IPS-15b (cell line): Measurements from ENCODE around the gene OGFOD1.
"Not testable (repeated sequence)": the region's sequence is repeated elsewhere in the genome, so short reads cannot be mapped to it uniquely, and the experiment has no call there.

ENCODE experiments used
- H3K27me3 ChIP-seq: one replicate; pipeline ENCODE4 v1.6.1; 2013; ENCODE audit warnings: low read length; ENCODE audit not compliant: control insufficient read depth, insufficient read depth
- H3K36me3 ChIP-seq: one replicate; pipeline ENCODE4 v1.6.1; 2013; ENCODE audit warnings: low read length; ENCODE audit not compliant: control insufficient read depth, insufficient read depth
- H3K4me1 ChIP-seq: one replicate; pipeline ENCODE4 v1.6.1; 2013; ENCODE audit warnings: mild to moderate bottlenecking, low read length; ENCODE audit not compliant: control insufficient read depth, insufficient read depth
- H3K4me3 ChIP-seq: one replicate; pipeline ENCODE4 v1.5.1; 2013; ENCODE audit warnings: low read depth, low read length
- H3K9ac ChIP-seq: one replicate; pipeline ENCODE4 v1.6.1; 2013; ENCODE audit warnings: low read depth, mild to moderate bottlenecking, low read length
- H3K9me3 ChIP-seq: one replicate; pipeline ENCODE4 v1.6.1; 2013; ENCODE audit warnings: mild to moderate bottlenecking, low read length; ENCODE audit not compliant: control insufficient read depth, insufficient read depth

Gene OGFOD1

DNA sequence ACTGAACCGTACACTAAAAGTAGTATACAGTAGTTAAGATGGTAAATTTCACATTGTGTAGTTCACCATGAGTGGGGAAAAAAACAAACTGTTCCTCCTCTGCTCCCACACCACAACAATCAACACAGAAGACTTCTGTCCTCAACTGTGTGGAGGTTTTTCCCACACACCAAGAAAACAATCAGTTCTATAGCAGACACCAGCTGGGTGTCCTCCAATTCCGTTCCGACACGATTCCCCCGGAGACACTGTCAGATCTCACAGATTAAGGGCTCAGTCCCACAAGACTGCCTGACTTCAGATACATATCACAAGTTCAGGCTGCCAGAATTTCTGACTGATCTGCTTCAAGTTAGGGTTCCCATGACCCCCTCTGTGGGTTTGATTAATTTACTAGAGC lies 36.7 kb downstream of the OGFOD1 start:
- no peaks in the 10 kb centered on the region for H3K36me3 ChIP-seq
- no peak overlapping the region for H3K9ac ChIP-seq
- no peaks in the 10 kb centered on the region for H3K27me3 ChIP-seq
- H3K4me3 ChIP-seq: no peak overlapping the region
- H3K4me1 ChIP-seq: no peaks in the 10 kb centered on the region
- no peaks in the 10 kb centered on the region for H3K9me3 ChIP-seq

DNA sequence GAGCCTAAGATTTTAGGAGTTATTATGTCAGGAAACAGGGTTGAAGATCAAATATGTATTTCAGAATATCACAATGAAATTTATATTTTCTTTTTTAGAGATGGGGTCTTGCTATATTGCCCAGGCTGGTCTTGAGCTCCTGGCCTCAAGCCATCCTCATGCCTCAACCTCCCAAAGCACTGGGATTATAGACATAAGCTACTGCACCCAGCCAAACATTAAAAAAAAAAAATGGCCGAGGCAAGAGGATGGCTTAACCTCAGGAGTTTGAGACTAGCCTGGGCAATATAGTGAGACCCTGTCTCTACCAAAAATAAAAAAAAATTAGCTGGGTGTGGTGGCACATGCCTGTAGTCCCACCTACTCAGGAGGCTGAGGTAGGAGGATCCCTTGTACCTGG lies 37.5 kb downstream of the OGFOD1 start:
- not testable (repeated sequence) for H3K9me3 ChIP-seq, H3K27me3 ChIP-seq, H3K4me3 ChIP-seq, H3K36me3 ChIP-seq, H3K4me1 ChIP-seq, H3K9ac ChIP-seq

DNA sequence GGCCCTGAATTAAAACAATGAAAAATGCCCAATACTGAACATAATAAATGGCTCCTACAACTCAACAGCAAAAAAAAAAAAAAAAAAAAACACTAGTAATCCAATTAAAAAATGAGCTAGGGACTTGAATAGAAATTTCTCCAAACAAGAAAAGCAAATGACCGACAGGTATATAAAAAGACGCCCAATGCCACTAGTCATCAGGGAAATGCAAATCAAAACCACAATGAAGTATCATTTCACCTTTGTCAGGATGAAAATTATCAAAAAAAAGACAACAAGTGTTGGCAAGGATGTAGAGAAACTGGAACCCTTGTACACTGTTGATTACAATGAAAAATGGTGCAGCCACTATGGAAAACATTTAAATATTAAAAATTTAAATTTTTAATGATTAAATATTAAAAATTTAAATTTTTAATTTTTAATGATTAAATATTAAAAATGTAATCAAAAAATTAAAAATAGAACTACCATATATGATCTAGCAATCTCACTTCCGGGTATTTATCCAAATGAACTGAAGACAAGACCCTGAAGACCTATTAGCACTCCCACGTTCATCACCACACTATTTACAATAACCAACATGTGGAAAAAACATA lies 40.4 kb downstream of the OGFOD1 start:
- no peaks in the 10 kb centered on the region for H3K9me3 ChIP-seq
- H3K27me3 ChIP-seq: no peaks in the 10 kb centered on the region
- no peaks in the 10 kb centered on the region for H3K36me3 ChIP-seq
- H3K4me1 ChIP-seq: no peaks in the 10 kb centered on the region
- no peak overlapping the region for H3K9ac ChIP-seq
- H3K4me3 ChIP-seq: no peak overlapping the region

DNA sequence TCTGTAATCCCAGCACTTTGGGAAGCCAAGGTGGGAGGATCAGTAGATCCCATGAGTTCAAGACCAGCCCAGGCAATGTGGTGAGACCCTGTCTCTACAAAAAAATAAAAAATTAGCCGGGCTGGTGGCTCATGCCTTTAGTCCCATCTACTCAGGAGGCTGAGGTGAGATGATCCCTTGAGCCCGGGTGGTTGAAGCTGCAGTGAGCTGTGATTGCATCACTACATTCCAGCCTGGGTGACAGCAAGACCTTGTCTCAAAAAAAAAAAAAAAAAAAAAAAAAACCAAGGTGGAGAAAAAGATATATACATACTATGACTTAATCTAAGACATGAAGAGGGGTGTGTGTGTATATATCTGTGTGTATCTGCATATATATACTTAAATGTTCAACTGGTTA lies 41.8 kb downstream of the OGFOD1 start:
- Histone ChIP-seq H3K9me3 (no peaks in the 10 kb centered on the region), H3K27me3 (no peaks in the 10 kb centered on the region), H3K4me1 (no peaks in the 10 kb centered on the region), H3K36me3 (no peaks in the 10 kb centered on the region), H3K4me3 (no peak overlapping the region), H3K9ac (no peak overlapping the region)

DNA sequence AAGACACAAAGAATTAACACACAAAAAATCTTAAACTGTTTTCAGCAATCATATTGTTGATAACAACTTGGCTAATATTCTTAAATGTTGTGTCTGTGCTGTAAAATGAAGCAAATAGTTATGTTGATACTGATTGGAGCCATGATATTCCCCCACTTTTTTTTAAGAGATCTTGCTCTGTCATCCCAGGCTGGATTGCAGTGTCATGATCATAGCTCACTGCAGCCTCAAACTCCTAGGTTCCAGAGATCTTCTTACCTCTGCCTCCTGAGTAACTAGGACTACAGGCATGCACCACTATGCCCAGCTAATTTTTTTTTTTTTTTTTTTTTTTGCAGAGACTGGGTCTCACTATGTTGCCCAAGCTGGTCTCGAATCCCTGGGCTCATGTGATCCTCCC lies 42.5 kb downstream of the OGFOD1 start:
- H3K36me3 ChIP-seq: no peaks in the 10 kb centered on the region
- H3K9me3 ChIP-seq: no peaks in the 10 kb centered on the region
- H3K4me3 ChIP-seq: no peak overlapping the region
- no peaks in the 10 kb centered on the region for H3K27me3 ChIP-seq
- no peaks in the 10 kb centered on the region for H3K4me1 ChIP-seq
- no peak overlapping the region for H3K9ac ChIP-seq

DNA sequence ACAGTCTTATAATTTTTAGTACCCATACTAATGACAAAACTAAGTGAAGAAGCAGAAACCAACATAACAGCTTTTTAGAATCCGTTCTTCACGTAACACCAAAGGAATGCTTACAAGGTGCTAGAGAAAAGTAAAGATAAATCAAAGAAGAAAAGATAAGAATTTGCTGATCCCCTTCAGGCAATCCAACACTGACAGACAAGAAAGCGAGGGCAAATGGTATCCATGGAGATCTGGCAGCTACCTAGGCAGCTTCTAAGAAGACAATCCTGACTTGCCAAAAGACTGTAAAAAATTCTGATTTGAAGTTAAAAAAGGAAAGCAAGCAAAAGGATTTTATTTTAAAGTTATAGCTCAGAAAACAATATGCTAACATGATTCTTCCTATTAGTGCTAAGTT lies 53.8 kb downstream of the OGFOD1 start:
- H3K4me3 ChIP-seq: no peak overlapping the region

DNA sequence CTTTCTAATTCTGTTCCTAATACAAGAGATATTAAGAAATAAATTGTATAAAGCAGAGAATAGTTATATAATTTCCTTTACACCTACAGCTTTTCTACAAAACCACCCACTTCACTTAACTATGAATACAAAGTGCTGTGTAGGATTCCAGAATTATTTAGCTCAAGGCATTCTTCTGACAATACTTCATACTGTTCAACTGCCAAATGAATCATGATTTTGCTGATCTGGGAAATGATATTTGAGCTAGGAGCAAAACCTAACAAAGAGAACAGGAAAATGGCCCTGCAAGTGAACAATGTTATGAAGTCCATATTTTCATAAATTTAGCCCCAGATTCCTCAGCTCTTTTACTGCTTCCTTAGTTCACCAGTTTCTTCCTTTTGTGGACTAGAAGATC lies 55.6 kb downstream of the OGFOD1 start:
- Histone ChIP-seq H3K4me3 (no peak overlapping the region), H3K4me1 (no peaks in the 10 kb centered on the region), H3K9ac (no peak overlapping the region), H3K36me3 (no peaks in the 10 kb centered on the region), H3K27me3 (no peaks in the 10 kb centered on the region), H3K9me3 (no peaks in the 10 kb centered on the region)

More for the DNA sequence above, 53.8 kb downstream of the OGFOD1 start:
- Histone ChIP-seq H3K27me3 (no peaks in the 10 kb centered on the region), H3K36me3 (no peaks in the 10 kb centered on the region), H3K9me3 (no peaks in the 10 kb centered on the region), H3K9ac (no peak overlapping the region), H3K4me1 (no peaks in the 10 kb centered on the region)

DNA sequence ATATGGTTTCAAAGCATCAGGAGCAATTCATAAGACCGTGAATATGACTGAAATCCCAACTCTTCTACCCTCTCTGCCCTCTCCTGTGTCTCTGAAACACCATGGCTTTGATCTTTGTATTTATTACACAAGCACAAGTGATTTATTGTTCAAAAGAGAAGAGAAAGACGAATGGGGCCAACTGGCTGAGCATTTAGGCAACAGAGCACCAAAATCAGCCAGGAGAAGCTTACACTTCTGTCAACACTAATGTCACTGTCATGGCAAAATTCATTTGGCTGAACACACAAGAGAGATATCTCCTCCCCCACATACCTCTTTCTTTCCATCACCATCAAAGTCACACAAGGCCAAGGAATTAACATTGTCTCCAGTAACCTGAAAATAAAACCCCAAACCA lies 59.2 kb downstream of the OGFOD1 start:
- Histone ChIP-seq H3K9ac (no peak overlapping the region), H3K36me3 (no peaks in the 10 kb centered on the region), H3K4me1 (no peaks in the 10 kb centered on the region), H3K4me3 (no peak overlapping the region), H3K9me3 (no peaks in the 10 kb centered on the region), H3K27me3 (no peaks in the 10 kb centered on the region)

DNA sequence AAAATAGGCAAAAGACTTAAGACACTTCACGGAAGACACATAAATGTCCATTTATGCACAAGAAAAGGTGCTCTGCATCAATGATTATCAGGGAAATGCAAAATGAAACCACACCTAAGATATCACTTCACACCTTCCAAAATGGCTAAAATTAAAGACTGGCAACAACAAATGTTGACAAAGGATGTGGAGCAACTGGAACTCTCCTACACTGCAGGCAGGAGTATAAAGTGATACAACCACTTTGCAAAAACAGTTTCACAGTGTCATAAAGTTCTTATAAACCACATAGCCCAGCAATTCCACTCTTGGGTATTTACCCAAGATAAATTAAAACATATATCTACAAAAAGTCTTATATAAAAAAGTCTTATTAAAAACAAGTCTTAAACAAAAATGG lies 60.7 kb downstream of the OGFOD1 start:
- Histone ChIP-seq H3K27me3 (no peaks in the 10 kb centered on the region), H3K9me3 (no peaks in the 10 kb centered on the region), H3K36me3 (no peaks in the 10 kb centered on the region), H3K4me3 (no peak overlapping the region), H3K4me1 (no peaks in the 10 kb centered on the region), H3K9ac (no peak overlapping the region)

DNA sequence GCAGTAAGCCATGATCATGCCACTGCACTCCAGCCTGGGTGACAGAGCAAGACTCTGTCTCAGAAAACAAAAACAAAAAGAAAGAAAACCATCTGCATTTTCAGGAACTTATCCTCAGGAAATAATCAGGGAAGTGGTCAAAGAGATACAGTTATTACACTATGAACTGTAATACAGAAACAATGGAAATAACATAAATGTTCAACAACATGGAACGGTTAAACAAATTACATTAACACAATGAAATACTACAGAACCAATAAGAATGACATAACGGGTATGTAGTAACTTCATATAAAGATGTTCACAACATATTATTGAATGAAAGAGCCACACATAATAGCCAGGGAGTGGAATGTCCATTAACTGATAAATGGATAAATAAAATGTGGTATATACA lies 61.7 kb downstream of the OGFOD1 start:
- Histone ChIP-seq H3K4me1 (no peaks in the 10 kb centered on the region), H3K4me3 (no peak overlapping the region), H3K27me3 (no peaks in the 10 kb centered on the region), H3K9ac (no peak overlapping the region), H3K36me3 (no peaks in the 10 kb centered on the region), H3K9me3 (no peaks in the 10 kb centered on the region)

DNA sequence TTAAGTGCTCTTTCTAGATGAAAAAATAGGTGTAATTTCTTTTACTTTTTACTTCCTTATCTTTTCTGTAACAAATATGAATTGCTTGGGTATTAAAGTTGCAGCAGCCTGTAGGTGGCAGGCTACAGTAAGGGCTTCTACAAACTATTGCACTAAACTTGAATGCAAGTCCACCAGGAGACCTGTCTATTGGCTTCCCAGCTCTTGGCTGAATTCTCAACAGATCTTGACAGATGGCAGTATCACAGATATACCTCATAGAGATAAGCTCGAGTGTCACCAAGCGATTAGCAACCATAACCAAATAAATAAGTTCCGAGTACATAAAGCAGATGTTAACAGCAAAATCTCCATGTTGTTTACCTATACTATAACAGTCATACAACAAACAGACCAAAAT lies 62.6 kb downstream of the OGFOD1 start:
- Histone ChIP-seq H3K36me3 (no peaks in the 10 kb centered on the region), H3K4me1 (no peaks in the 10 kb centered on the region), H3K27me3 (no peaks in the 10 kb centered on the region), H3K9me3 (no peaks in the 10 kb centered on the region), H3K9ac (no peak overlapping the region), H3K4me3 (no peak overlapping the region)

DNA sequence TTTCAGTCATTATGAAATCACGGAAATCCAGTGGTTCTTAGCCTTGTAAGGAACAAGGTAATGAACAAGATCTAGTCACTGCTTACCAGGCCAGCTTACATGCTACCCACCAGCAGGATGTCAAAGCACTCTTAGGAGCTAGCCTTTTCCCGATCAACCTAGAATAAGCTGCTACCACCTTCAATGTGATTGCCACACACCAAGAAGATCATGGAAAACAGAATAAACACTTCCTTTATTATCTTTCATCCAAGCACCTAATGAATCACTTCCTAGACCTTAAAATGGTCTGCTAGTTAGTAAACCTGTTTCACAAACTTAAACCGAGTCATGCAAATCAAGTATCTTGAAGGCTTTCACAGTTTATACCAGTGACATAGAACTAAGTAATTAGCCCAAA lies 63.5 kb downstream of the OGFOD1 start:
- Histone ChIP-seq H3K4me1 (no peaks in the 10 kb centered on the region), H3K36me3 (no peaks in the 10 kb centered on the region), H3K27me3 (no peaks in the 10 kb centered on the region), H3K9ac (no peak overlapping the region), H3K4me3 (no peak overlapping the region), H3K9me3 (no peaks in the 10 kb centered on the region)

DNA sequence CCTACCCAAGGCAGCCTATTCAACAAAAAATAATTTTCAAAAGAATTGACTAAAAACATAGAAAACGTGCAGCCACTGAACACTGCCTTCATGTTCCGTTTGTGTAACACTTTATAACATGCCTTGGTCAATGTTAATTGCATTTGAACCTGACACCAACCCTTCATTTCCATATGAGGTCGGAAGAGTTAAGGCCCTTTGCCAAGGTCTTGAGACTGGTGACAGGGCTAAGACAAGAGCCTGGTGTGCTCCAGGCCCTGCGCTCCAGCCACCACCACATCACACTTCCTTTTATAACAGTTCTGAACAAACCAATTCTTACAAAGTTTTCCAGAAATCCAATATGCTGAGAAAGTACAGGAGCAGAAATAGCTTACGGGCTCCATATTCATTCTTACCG lies 64.3 kb downstream of the OGFOD1 start:
- no peak overlapping the region for H3K9ac ChIP-seq
- no peaks in the 10 kb centered on the region for H3K9me3 ChIP-seq
- H3K27me3 ChIP-seq: no peaks in the 10 kb centered on the region
- H3K4me3 ChIP-seq: no peak overlapping the region
- H3K36me3 ChIP-seq: no peaks in the 10 kb centered on the region
- no peaks in the 10 kb centered on the region for H3K4me1 ChIP-seq
